ENCODE measurements around the gene IGF2BP3. TPM values are rescaled to one million over a fixed set of nuclear protein-coding genes. Genes with fewer than 3 reads are reported as not detected.

Gene IGF2BP3
- total RNA-seq, 4 donors from 2014 or later, result 45.8 TPM; not detected in 3

- Histone ChIP-seq H3K36me3 (no peaks in the 10 kb centered on the region), H3K4me1 (no peaks in the 10 kb centered on the region), H3K4me3 (no peak overlapping the region), H3K9me3 (no peaks in the 10 kb centered on the region), H3K27me3 (no peaks in the 10 kb centered on the region), H3K27ac (no peak overlapping the region)
- intact Hi-C loops (cut with DNase I; ENCODE audit: low total_unique reads), result no loop called here
- DNase-seq, result no peak
- TF ChIP-seq CTCF (IDR thresholded peaks at IDR 0.05) (no peak), POLR2A (IDR thresholded peaks at IDR 0.05) (no peak)
These were observed 120.7 kb downstream of the IGF2BP3 start for GRCh38 chr7:23349484-23350157.

DNA sequence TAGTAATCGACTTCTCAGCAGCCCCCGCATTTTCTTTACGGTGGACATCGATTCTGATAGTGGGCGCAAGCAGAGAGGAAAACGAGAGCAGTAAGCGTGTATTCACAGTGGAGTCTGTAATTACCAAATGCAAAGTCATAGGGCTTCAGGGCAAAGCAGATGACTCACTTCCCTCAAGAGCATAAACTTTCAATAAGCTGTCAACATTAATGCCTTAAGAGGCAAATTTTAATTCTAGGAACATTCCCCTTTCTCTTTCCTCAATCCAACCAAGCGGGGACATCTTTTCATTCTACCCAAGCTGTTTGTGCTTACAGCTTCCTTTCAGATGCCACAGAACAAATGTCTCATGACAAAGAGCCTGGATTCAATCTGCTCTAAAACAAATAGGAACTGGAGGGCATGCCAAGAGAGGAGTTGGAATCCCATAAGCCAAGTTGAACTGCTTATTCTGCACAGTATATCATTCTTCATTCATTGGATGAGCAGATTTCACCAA is 122.6 kb downstream of the IGF2BP3 start:
- no peak overlapping the region for H3K27ac ChIP-seq
- no peaks in the 10 kb centered on the region for H3K4me1 ChIP-seq
- intact Hi-C loops (cut with DNase I; ENCODE audit: low total_unique reads), result no loop called here
- no peaks in the 10 kb centered on the region for H3K9me3 ChIP-seq
- no peak for DNase-seq
- H3K27me3 ChIP-seq, result no peaks in the 10 kb centered on the region
- H3K4me3 ChIP-seq, result no peak overlapping the region
- H3K36me3 ChIP-seq, result no peaks in the 10 kb centered on the region
- TF ChIP-seq CTCF (IDR thresholded peaks at IDR 0.05) (no peak), POLR2A (IDR thresholded peaks at IDR 0.05) (no peak)

GRCh38 chr7:23347033-23347681 is 123.1 kb downstream of the IGF2BP3 start:
- no peaks in the 10 kb centered on the region for H3K9me3 ChIP-seq
- H3K4me3 ChIP-seq, result no peak overlapping the region
- no peaks in the 10 kb centered on the region for H3K27me3 ChIP-seq
- intact Hi-C loops (cut with DNase I; ENCODE audit: low total_unique reads), result no loop called here
- H3K36me3 ChIP-seq, result no peaks in the 10 kb centered on the region
- H3K4me1 ChIP-seq, result no peaks in the 10 kb centered on the region
- TF ChIP-seq CTCF (IDR thresholded peaks at IDR 0.05) (no peak), POLR2A (IDR thresholded peaks at IDR 0.05) (no peak)
- no peak overlapping the region for H3K27ac ChIP-seq
- no peak for DNase-seq

DNA sequence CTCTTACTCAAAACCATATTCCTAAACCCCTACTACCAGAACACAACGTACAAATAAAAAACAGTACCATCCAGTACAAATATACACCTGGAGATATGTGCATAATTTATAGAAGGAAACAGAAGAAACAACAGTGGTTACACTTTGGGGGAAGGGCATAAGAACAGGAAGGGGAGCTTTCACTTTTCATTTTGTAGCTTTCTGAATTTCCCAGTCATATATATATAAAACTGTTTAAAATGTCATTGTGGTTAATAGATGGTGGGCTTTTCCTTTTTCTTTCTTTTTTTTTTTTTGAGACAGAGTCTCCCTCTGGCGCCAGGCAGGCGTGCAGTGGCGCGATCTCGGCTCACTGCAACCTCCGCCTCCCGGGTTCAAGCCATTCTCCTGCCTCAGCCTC is 124.0 kb downstream of the IGF2BP3 start:
- Histone ChIP-seq H3K4me3 (no peak overlapping the region), H3K27ac (no peak overlapping the region), H3K27me3 (no peaks in the 10 kb centered on the region), H3K9me3 (no peaks in the 10 kb centered on the region), H3K36me3 (no peaks in the 10 kb centered on the region), H3K4me1 (no peaks in the 10 kb centered on the region)
- intact Hi-C loops (cut with DNase I; ENCODE audit: low total_unique reads), result no loop called here
- DNase-seq, result no peak
- TF ChIP-seq POLR2A (IDR thresholded peaks at IDR 0.05), result no peak
- no peak for TF ChIP-seq CTCF (IDR thresholded peaks at IDR 0.05)

GRCh38 chr7:23345601-23346000 is 124.7 kb downstream of the IGF2BP3 start:
- intact Hi-C loops (cut with DNase I; ENCODE audit: low total_unique reads), result no loop called here
- H3K4me1 ChIP-seq, result no peaks in the 10 kb centered on the region
- no peaks in the 10 kb centered on the region for H3K36me3 ChIP-seq
- DNase-seq, result no peak
- no peaks in the 10 kb centered on the region for H3K27me3 ChIP-seq
- H3K9me3 ChIP-seq, result no peaks in the 10 kb centered on the region
- TF ChIP-seq CTCF (IDR thresholded peaks at IDR 0.05) (no peak), POLR2A (IDR thresholded peaks at IDR 0.05) (no peak)
- H3K4me3 ChIP-seq, result no peak overlapping the region
- no peak overlapping the region for H3K27ac ChIP-seq
